Smooth muscle cell (in vitro differentiated cells): ENCODE data around the gene CDYL2. TPM values are rescaled to one million over a fixed set of nuclear protein-coding genes. Genes with fewer than 3 reads are reported as not detected.

Experiments
- DNase-seq: peaks from one replicate; lab custom pipeline; 2025; ENCODE audit not compliant: unreplicated experiment; lab: John Stamatoyannopoulos, UW
- H2AFZ ChIP-seq: fragments of 200-600 bp; sonication (generic); 2 replicates; pipeline ENCODE4 v1.6.0; 2016; ENCODE audit warnings: antibody characterized with exemption, low read depth, mild to moderate bottlenecking
- H3F3A ChIP-seq: fragments of 200-600 bp; sonication (generic); 2 replicates; pipeline ENCODE4 v1.6.0; 2017; ENCODE audit warnings: antibody characterized with exemption, low read depth
- H3K27ac ChIP-seq: fragments of 200-600 bp; sonication (generic); 2 replicates; pipeline ENCODE4 v1.5.1; 2016; ENCODE audit warnings: low read depth, mild to moderate bottlenecking
- H3K27me3 ChIP-seq: fragments of 200-600 bp; sonication (generic); 2 replicates; pipeline ENCODE4 v1.6.1; 2016; ENCODE audit warnings: low read depth, mild to moderate bottlenecking
- H3K36me3 ChIP-seq: fragments of 200-600 bp; sonication (generic); 2 replicates; pipeline ENCODE4 v1.5.1; 2016; ENCODE audit warnings: low read depth
- H3K4me1 ChIP-seq: fragments of 200-600 bp; sonication (generic); 2 replicates; pipeline ENCODE4 v1.5.1; 2016; ENCODE audit warnings: low read depth
- H3K4me2 ChIP-seq: fragments of 200-600 bp; sonication (generic); 2 replicates; pipeline ENCODE4 v1.6.0; 2016; ENCODE audit warnings: mild to moderate bottlenecking
- H3K4me3 ChIP-seq: fragments of 200-600 bp; sonication (generic); 2 replicates; pipeline ENCODE4 v1.5.1; 2016; ENCODE audit warnings: mild to moderate bottlenecking
- H3K79me2 ChIP-seq: fragments of 200-600 bp; sonication (generic); 2 replicates; pipeline ENCODE4 v1.6.0; 2016; ENCODE audit warnings: low read depth, mild to moderate bottlenecking
- H3K9ac ChIP-seq: fragments of 200-600 bp; sonication (generic); 2 replicates; pipeline ENCODE4 v1.6.0; 2016; ENCODE audit warnings: low read depth
- H3K9me3 ChIP-seq: fragments of 200-600 bp; sonication (generic); replicated peaks from 2 replicates; pipeline ENCODE4 v1.5.1; 2016; ENCODE audit warnings: low read depth
- H4K20me1 ChIP-seq: fragments of 200-600 bp; sonication (generic); 2 replicates; pipeline ENCODE4 v1.6.0; 2016; ENCODE audit warnings: low read depth
- WGBS: methylation state at CpG from one replicate; pipeline ENCODE4 v1.1.7; 2016; ENCODE audit warnings: low lambda C conversion rate; 5-methylcytosine and 5-hydroxymethylcytosine counted together
- polyA plus RNA-seq: library from polyadenylated mRNA; unstranded; fragments of >200 nt; fragmentation: Nextera tagmentation; extraction: Ambion mirVana; gene quantifications from 2 replicates; pipeline ENCODE4 v1.2.1, GENCODE V29; 2016
- total RNA-seq: library from RNA; depleted of rRNA; stranded (reverse); fragments of >200 nt; gene quantifications from 2 replicates; pipeline ENCODE4 v1.2.3, GENCODE V29; 2014
- TF ChIP-seq, protein P1 (sequence below): fragments of 200-600 bp; sonication (generic); IDR thresholded peaks from 2 replicates; pipeline ENCODE4 v1.5.1; 2017; ENCODE audit warnings: borderline replicate concordance, mild to moderate bottlenecking, antibody characterized with exemption; ENCODE audit not compliant: insufficient read depth, poor library complexity, severe bottlenecking

CDYL2 gene
- total and polyA plus RNA-seq, 2 experiments from 2014 or later: 2.0 to 2.9 TPM

DNA sequence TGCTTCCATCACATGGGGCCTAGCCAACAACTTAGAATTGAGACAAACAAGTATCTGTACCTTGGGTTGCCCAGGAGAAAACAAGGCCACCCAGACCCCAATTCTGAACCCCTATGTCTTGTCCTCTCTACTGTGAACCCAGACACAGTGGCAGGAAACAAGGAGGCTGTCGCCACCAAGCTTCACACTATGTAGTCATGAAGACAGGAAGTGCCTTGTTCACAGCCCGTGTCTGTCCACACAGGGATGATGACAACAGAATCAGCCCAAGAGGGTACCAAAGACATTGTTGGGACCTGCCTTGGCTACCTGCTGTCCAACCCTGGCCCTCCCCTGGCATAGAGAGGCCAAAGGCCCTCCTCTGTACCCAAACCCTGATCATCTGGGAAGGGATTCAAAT, 84.8 kb downstream of the CDYL2 start:
- H3K4me2 ChIP-seq: no peak overlapping the region
- no peaks in the 10 kb centered on the region for H3K36me3 ChIP-seq
- no peaks in the 10 kb centered on the region for H3K27me3 ChIP-seq
- H3F3A ChIP-seq: no peaks in the 10 kb centered on the region
- H3K79me2 ChIP-seq: no peaks in the 10 kb centered on the region
- TF ChIP-seq, protein P1, sequence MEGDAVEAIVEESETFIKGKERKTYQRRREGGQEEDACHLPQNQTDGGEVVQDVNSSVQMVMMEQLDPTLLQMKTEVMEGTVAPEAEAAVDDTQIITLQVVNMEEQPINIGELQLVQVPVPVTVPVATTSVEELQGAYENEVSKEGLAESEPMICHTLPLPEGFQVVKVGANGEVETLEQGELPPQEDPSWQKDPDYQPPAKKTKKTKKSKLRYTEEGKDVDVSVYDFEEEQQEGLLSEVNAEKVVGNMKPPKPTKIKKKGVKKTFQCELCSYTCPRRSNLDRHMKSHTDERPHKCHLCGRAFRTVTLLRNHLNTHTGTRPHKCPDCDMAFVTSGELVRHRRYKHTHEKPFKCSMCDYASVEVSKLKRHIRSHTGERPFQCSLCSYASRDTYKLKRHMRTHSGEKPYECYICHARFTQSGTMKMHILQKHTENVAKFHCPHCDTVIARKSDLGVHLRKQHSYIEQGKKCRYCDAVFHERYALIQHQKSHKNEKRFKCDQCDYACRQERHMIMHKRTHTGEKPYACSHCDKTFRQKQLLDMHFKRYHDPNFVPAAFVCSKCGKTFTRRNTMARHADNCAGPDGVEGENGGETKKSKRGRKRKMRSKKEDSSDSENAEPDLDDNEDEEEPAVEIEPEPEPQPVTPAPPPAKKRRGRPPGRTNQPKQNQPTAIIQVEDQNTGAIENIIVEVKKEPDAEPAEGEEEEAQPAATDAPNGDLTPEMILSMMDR: no peak
- H3K4me1 ChIP-seq: no peaks in the 10 kb centered on the region
- no peak for DNase-seq
- no peak overlapping the region for H3K4me3 ChIP-seq
- H3K27ac ChIP-seq: no peak overlapping the region
- H3K9me3 ChIP-seq: no peaks in the 10 kb centered on the region
- WGBS: 92% methylated on average over 2 of the region's 2 CpGs
- H4K20me1 ChIP-seq: no peaks in the 10 kb centered on the region
- H2AFZ ChIP-seq: no peak overlapping the region
- H3K9ac ChIP-seq: no peak overlapping the region

DNA sequence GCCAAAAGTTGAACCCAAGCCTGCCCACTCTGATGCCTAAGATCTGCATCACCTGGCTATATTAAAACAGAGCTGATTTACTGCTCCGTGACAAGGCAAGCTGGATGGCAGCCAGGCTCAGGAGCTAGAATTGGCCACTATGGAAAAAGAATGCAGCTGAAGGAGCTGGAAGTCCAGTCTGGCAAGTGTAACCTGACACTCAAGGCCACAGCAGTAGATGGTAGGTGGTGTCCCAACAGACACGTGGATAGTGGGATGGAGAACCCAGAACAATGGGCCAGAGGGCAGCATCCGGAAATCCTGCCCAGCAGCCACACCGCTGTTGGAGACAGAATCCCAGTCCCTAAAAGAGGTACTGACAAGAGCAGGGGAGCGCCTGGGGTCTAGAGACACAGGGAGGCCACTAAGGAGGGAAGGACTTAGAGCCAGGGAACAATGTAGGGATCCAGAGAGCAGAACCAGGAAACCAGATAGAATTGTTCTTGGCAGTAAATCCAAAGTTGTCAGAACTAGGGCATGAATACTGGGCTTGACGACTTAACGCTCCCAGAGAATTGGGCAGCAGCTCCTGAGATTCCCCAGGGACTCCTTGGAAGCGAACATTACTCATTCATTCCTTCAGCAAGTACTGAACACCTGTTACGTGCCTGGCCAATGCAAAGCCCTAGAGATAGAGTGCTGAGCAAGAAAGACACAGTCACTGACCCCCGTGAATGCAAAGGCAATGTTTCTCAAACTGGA, 85.7 kb downstream of the CDYL2 start:
- no peaks in the 10 kb centered on the region for H3K27me3 ChIP-seq
- no peaks in the 10 kb centered on the region for H3F3A ChIP-seq
- H3K27ac ChIP-seq: no peak overlapping the region
- peaks cover 3% of the 10 kb centered on the region for H3K9me3 ChIP-seq
- no peaks in the 10 kb centered on the region for H3K79me2 ChIP-seq
- DNase-seq: no peak
- no peak overlapping the region for H3K9ac ChIP-seq
- WGBS: 84% methylated on average over 10 of the region's 10 CpGs
- no peak overlapping the region for H2AFZ ChIP-seq
- H3K36me3 ChIP-seq: no peaks in the 10 kb centered on the region
- H3K4me2 ChIP-seq: no peak overlapping the region
- TF ChIP-seq, protein P1: no peak
- H3K4me3 ChIP-seq: no peak overlapping the region
- H3K4me1 ChIP-seq: no peaks in the 10 kb centered on the region
- no peaks in the 10 kb centered on the region for H4K20me1 ChIP-seq

DNA sequence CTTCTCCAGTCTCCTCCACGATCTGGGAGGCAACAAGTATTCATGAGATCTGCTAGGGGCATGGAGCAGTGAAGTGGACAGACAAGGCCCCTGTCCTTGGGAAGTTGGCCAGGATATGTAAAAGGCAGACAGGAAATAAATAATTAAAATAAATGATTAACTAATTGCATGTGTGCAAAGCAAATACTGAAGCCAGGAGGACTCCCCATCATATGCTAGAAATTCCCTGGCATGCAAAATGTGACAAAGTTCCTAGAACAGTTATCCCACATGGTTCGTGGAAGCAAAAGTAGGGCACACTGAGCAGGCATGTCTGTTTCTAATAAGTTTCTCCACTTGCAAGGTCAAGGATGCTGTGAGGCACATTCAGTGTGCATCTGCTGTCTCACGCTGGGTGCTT, 86.8 kb downstream of the CDYL2 start:
- H3K4me3 ChIP-seq: no peak overlapping the region
- no peak overlapping the region for H3K27ac ChIP-seq
- H3K9me3 ChIP-seq: peaks cover 3% of the 10 kb centered on the region
- no peaks in the 10 kb centered on the region for H3K4me1 ChIP-seq
- H2AFZ ChIP-seq: no peak overlapping the region
- TF ChIP-seq, protein P1: no peak
- no peak for DNase-seq
- no peaks in the 10 kb centered on the region for H4K20me1 ChIP-seq
- no peaks in the 10 kb centered on the region for H3K36me3 ChIP-seq
- no peaks in the 10 kb centered on the region for H3F3A ChIP-seq
- H3K9ac ChIP-seq: no peak overlapping the region
- no peaks in the 10 kb centered on the region for H3K79me2 ChIP-seq
- H3K4me2 ChIP-seq: no peak overlapping the region
- 81% methylated on average over 3 of the region's 3 CpGs for WGBS
- H3K27me3 ChIP-seq: no peaks in the 10 kb centered on the region

DNA sequence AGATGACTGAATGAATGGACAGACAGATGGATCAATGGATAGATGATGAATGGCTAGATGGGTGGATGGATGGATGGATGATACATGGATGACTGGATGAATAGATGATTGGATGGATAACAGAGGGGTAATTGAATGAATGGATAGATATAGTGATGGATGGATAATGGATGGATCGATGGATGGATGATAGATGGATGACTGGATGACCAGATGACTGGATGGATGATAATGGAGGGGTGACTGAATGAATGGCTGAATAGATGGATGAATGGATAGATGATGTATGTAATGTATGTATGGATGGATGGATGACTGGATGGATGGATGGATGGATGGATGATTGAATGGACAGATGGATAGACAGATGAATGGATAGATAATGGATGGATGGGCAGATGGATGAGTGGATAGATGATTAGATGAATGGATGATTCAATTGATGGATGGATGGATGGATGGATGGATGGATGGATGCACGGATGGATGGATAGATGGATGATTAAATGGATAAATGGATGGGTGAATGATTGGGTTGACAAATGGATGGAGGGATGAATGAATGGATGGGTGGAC, 87.7 kb downstream of the CDYL2 start:
- 82% methylated on average over 2 of the region's 2 CpGs for WGBS
- no peak for DNase-seq
- no peaks in the 10 kb centered on the region for H4K20me1 ChIP-seq
- H3K27ac ChIP-seq: no peak overlapping the region
- H3K4me3 ChIP-seq: no peak overlapping the region
- H3K4me1 ChIP-seq: no peaks in the 10 kb centered on the region
- no peak overlapping the region for H3K4me2 ChIP-seq
- TF ChIP-seq, protein P1: no peak
- no peaks in the 10 kb centered on the region for H3K79me2 ChIP-seq
- H3K9ac ChIP-seq: no peak overlapping the region
- H3K36me3 ChIP-seq: no peaks in the 10 kb centered on the region
- H3F3A ChIP-seq: no peaks in the 10 kb centered on the region
- peaks cover 3% of the 10 kb centered on the region for H3K9me3 ChIP-seq
- H2AFZ ChIP-seq: no peak overlapping the region
- no peaks in the 10 kb centered on the region for H3K27me3 ChIP-seq
